Measurements from ENCODE around the gene E2F4. TPM values are rescaled to one million over a fixed set of nuclear protein-coding genes. Genes with fewer than 3 reads are reported as not detected.

The E2F4 gene
- total RNA-seq, 1 donor from 2014 or later = 19.0 TPM

- DNase-seq (ENCODE audit: low spot score) = no peak
These were observed 34.7 kb upstream of the E2F4 start for GRCh38 chr16:67157106-67157748.

GRCh38 chr16:67157892-67158635 is 33.9 kb upstream of the E2F4 start:
- no peak for DNase-seq (ENCODE audit: low spot score)
- ATAC-seq = no peak

More at GRCh38 chr16:67157106-67157748, 34.7 kb upstream of the E2F4 start:
- ATAC-seq = no peak

- DNase-seq (ENCODE audit: low spot score) (peak; percentile 53), ATAC-seq (no peak)
These were observed 33.0 kb upstream of the E2F4 start for GRCh38 chr16:67158637-67159600.

GRCh38 chr16:67161595-67162058 is 30.3 kb upstream of the E2F4 start:
- ATAC-seq = no peak
- DNase-seq (ENCODE audit: low spot score) = peak; percentile 47

GRCh38 chr16:67162506-67163163 is 29.3 kb upstream of the E2F4 start:
- ATAC-seq (no peak), DNase-seq (ENCODE audit: low spot score) (no peak)

GRCh38 chr16:67163164-67163998 is 28.6 kb upstream of the E2F4 start:
- ATAC-seq = peak; percentile 29

GRCh38 chr16:67163999-67164558 is 27.9 kb upstream of the E2F4 start:
- peak; percentile 3 for ATAC-seq

More at GRCh38 chr16:67163164-67163998, 28.6 kb upstream of the E2F4 start:
- DNase-seq (ENCODE audit: low spot score) = peak; percentile 67

GRCh38 chr16:67164599-67165061 is 27.3 kb upstream of the E2F4 start, which contains the start of gene HSF4:
TSS of gene HSF4 (plus strand) at chr16:67164745. CDS start at chr16:67164812, 67 bp downstream.
- ATAC-seq (peak; percentile 66), DNase-seq (ENCODE audit: low spot score) (peak; percentile 87)

More at GRCh38 chr16:67163999-67164558, 27.9 kb upstream of the E2F4 start:
- DNase-seq (ENCODE audit: low spot score) = peak; percentile 45

- DNase-seq (ENCODE audit: low spot score) = peak; percentile 45
- ATAC-seq = no peak
These were observed 26.6 kb upstream of the E2F4 start for GRCh38 chr16:67165121-67166078.

GRCh38 chr16:67166110-67166547 is 25.8 kb upstream of the E2F4 start:
- DNase-seq (ENCODE audit: low spot score) (no peak), ATAC-seq (no peak)

- DNase-seq (ENCODE audit: low spot score) (no peak), ATAC-seq (no peak)
These were observed 25.3 kb upstream of the E2F4 start for GRCh38 chr16:67166598-67167168.

GRCh38 chr16:67167588-67167987 is 24.4 kb upstream of the E2F4 start:
- ATAC-seq (no peak), DNase-seq (ENCODE audit: low spot score) (no peak)

- DNase-seq (ENCODE audit: low spot score) = no peak
- no peak for ATAC-seq
These were observed 22.9 kb upstream of the E2F4 start for GRCh38 chr16:67169011-67169451.

GRCh38 chr16:67169642-67170167 is 22.2 kb upstream of the E2F4 start:
- ATAC-seq = no peak
- no peak for DNase-seq (ENCODE audit: low spot score)

GRCh38 chr16:67170168-67170948 is 21.6 kb upstream of the E2F4 start, which contains the start of gene NOL3:
TSS of gene NOL3 (plus strand) at chr16:67170538.
- ATAC-seq = peak; percentile 59
- DNase-seq (ENCODE audit: low spot score) = peak; percentile 85
